LNCAP (cell line): ENCODE measurements around the gene REG3G.
A peak's percentile ranks its signal among the peaks of the same experiment; 100 is the strongest.

ENCODE experiments used
- CTCF ChIP-seq: fragments of 450-650 bp; IDR thresholded peaks from 2 replicates; pipeline ENCODE4 v1.5.1; 2017; ENCODE audit warnings: mild to moderate bottlenecking

Gene REG3G

GRCh38 chr2:79025421-79025820, at the start of gene REG3G:
TSS of gene REG3G (plus strand) at chr2:79025702. CDS start at chr2:79026094, 392 bp downstream.
- no peak for TF ChIP-seq CTCF

GRCh38 chr2:78977661-78978145, 47.8 kb upstream of the REG3G start:
- TF ChIP-seq CTCF: no peak

GRCh38 chr2:78978340-78978739, 47.2 kb upstream of the REG3G start:
- no peak for TF ChIP-seq CTCF

GRCh38 chr2:78979380-78980151, 45.9 kb upstream of the REG3G start:
- TF ChIP-seq CTCF: peak; percentile 78

- TF ChIP-seq CTCF: no peak
These were observed 45.4 kb upstream of the REG3G start for GRCh38 chr2:78980152-78980465.

GRCh38 chr2:78980871-78981270, 44.6 kb upstream of the REG3G start:
- TF ChIP-seq CTCF: no peak

GRCh38 chr2:78982638-78983330, 42.7 kb upstream of the REG3G start:
- TF ChIP-seq CTCF: no peak
